KOPT-K1 (cell line): ENCODE data around the gene DMWD.

Source experiments
- H3K27ac ChIP-seq: fragments of 200-600 bp; sonication (generic); 2 replicates; pipeline ENCODE4 v1.5.1; 2016; ENCODE audit warnings: antibody characterized with exemption, mild to moderate bottlenecking, low read depth, low read length; ENCODE audit not compliant: poor library complexity, severe bottlenecking
- H3K36me3 ChIP-seq: fragments of 200-600 bp; sonication (generic); 2 replicates; pipeline ENCODE4 v1.5.1; 2017; ENCODE audit warnings: antibody characterized with exemption, mild to moderate bottlenecking, low read length, moderate library complexity; ENCODE audit not compliant: insufficient read depth
- H3K9me3 ChIP-seq: fragments of 200-600 bp; sonication (generic); 2 replicates; pipeline ENCODE4 v1.5.1; 2017; ENCODE audit warnings: antibody characterized with exemption, low read length, mild to moderate bottlenecking; ENCODE audit not compliant: insufficient read depth, poor library complexity, severe bottlenecking

DMWD gene

GRCh38 chr19:45821103-45821521, 28.5 kb upstream of the DMWD start:
- H3K27ac ChIP-seq, result no peak overlapping the region
- H3K36me3 ChIP-seq, result peaks cover 72% of the 10 kb centered on the region
- no peaks in the 10 kb centered on the region for H3K9me3 ChIP-seq

- H3K27ac ChIP-seq, result no peak overlapping the region
- H3K9me3 ChIP-seq, result no peaks in the 10 kb centered on the region
- H3K36me3 ChIP-seq, result peaks cover 72% of the 10 kb centered on the region
Observed at GRCh38 chr19:45820413-45821102, 27.9 kb upstream of the DMWD start.

GRCh38 chr19:45819769-45820168, 27.1 kb upstream of the DMWD start:
- no peaks in the 10 kb centered on the region for H3K9me3 ChIP-seq
- H3K36me3 ChIP-seq, result peaks cover 68% of the 10 kb centered on the region
- H3K27ac ChIP-seq, result no peak overlapping the region

GRCh38 chr19:45817725-45818301, 25.2 kb upstream of the DMWD start:
- peaks cover 57% of the 10 kb centered on the region for H3K36me3 ChIP-seq
- H3K9me3 ChIP-seq, result no peaks in the 10 kb centered on the region
- H3K27ac ChIP-seq, result no peak overlapping the region

GRCh38 chr19:45817010-45817724, 24.5 kb upstream of the DMWD start:
- H3K36me3 ChIP-seq, result peaks cover 51% of the 10 kb centered on the region
- no peaks in the 10 kb centered on the region for H3K9me3 ChIP-seq
- H3K27ac ChIP-seq, result no peak overlapping the region

- Histone ChIP-seq H3K27ac (no peak overlapping the region), H3K36me3 (peaks cover 44% of the 10 kb centered on the region), H3K9me3 (no peaks in the 10 kb centered on the region)
Observed at GRCh38 chr19:45816236-45817009, 23.8 kb upstream of the DMWD start.

- H3K27ac ChIP-seq, result no peak overlapping the region
- no peaks in the 10 kb centered on the region for H3K9me3 ChIP-seq
- peaks cover 37% of the 10 kb centered on the region for H3K36me3 ChIP-seq
Observed at GRCh38 chr19:45815481-45816216, 23.0 kb upstream of the DMWD start.

GRCh38 chr19:45814851-45815480, 22.3 kb upstream of the DMWD start, which contains the start of gene RSPH6A:
TSS of gene RSPH6A (minus strand) at chr19:45815308. CDS start at chr19:45815176, 132 bp downstream.
- Histone ChIP-seq H3K9me3 (no peaks in the 10 kb centered on the region), H3K27ac (no peak within 1 kb of the TSS)

GRCh38 chr19:45814166-45814780, 21.6 kb upstream of the DMWD start:
- peaks cover 23% of the 10 kb centered on the region for H3K36me3 ChIP-seq
- H3K9me3 ChIP-seq, result no peaks in the 10 kb centered on the region
- no peak overlapping the region for H3K27ac ChIP-seq

More at GRCh38 chr19:45814851-45815480, 22.3 kb upstream of the DMWD start, which contains the start of gene RSPH6A:
- H3K36me3 ChIP-seq, result peaks cover 30% of the 10 kb centered on the region

- Histone ChIP-seq H3K27ac (no peak overlapping the region), H3K9me3 (no peaks in the 10 kb centered on the region), H3K36me3 (peaks cover 20% of the 10 kb centered on the region)
Observed at GRCh38 chr19:45812297-45812696, 19.7 kb upstream of the DMWD start.

- H3K36me3 ChIP-seq, result peaks cover 8% of the 10 kb centered on the region; the same call in 1 of the 2 replicates
- H3K9me3 ChIP-seq, result no peaks in the 10 kb centered on the region
- H3K27ac ChIP-seq, result no peak overlapping the region
Observed at GRCh38 chr19:45809643-45810159, 17.1 kb upstream of the DMWD start.

- no peaks in the 10 kb centered on the region for H3K36me3 ChIP-seq
- no peaks in the 10 kb centered on the region for H3K9me3 ChIP-seq
- H3K27ac ChIP-seq, result no peak overlapping the region
Observed at GRCh38 chr19:45805719-45806118, 13.1 kb upstream of the DMWD start.

- Histone ChIP-seq H3K27ac (no peak overlapping the region), H3K9me3 (no peaks in the 10 kb centered on the region), H3K36me3 (no peaks in the 10 kb centered on the region)
Observed at GRCh38 chr19:45804959-45805230, 12.2 kb upstream of the DMWD start.
